ENCODE measurements around the gene GFOD1.
"Not testable (repeated sequence)": the region's sequence is repeated elsewhere in the genome, so short reads cannot be mapped to it uniquely, and the experiment has no call there.

The GFOD1 gene

GRCh38 chr6:13441778-13442177 lies 45.6 kb downstream of the GFOD1 start:
- no peak for DNase-seq (ENCODE audit: low read depth)

- DNase-seq (ENCODE audit: low read depth), result no peak
Observed at GRCh38 chr6:13439644-13440043, 47.8 kb downstream of the GFOD1 start.

DNA sequence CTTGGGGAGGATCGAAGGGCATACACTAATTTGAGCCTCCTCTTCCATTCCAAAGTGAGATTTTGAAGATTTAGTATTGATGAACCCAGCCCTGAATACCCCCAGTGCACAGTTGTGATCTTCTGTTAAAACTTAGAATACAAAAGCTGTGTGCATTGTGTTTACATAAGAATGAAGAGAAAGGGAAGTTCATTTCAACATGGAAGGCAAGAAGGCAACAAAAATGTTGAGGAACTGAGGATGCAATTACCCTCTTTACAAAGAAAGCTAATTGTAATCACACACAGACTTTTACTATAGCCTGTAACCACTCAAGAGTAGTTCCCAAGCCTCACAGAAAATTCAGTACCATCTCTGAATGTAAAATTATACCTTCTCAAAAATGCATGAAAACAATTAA lies 49.3 kb downstream of the GFOD1 start:
- no peak for DNase-seq (ENCODE audit: low read depth)

GRCh38 chr6:13437218-13437996 lies 50.0 kb downstream of the GFOD1 start:
- DNase-seq (ENCODE audit: low read depth), result no peak

- no peak for DNase-seq (ENCODE audit: low read depth)
Observed at GRCh38 chr6:13436399-13437217, 50.8 kb downstream of the GFOD1 start.

GRCh38 chr6:13435477-13436246 lies 51.7 kb downstream of the GFOD1 start:
- no peak for DNase-seq (ENCODE audit: low read depth)

GRCh38 chr6:13434777-13435176 lies 52.6 kb downstream of the GFOD1 start:
- no peak for DNase-seq (ENCODE audit: low read depth)

DNA sequence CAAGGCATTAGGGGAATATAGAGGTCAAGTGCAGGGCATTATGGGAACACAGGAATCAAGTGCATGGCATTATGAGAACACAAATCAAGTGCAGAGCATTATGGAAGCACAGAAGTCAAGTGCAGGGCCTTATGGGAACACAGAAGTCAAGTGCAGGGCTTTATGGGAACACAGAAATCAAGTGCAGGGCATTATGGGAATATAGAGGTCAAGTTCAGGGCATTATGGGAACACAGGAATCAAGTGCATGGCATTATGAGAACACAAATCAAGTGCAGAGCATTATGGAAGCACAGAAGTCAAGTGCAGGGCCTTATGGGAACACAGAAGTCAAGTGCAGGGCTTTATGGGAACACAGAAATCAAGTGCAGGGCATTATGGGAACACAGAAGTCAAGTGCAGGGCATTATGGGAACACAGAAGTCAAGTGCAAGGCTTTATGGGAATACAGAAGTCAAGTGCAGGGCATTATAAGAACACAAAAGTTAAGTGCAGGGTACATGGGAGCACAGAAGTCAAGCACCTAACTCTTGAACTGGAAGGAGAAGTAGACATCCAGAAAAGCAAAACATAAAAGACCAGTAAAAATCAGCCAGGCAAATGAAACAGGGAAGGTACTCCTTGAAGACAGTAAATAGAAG lies 53.1 kb downstream of the GFOD1 start:
- not testable (repeated sequence) for DNase-seq (ENCODE audit: low read depth)

GRCh38 chr6:13433709-13434121 lies 53.7 kb downstream of the GFOD1 start:
- no peak for DNase-seq (ENCODE audit: low read depth)

- no peak for DNase-seq (ENCODE audit: low read depth)
Observed at GRCh38 chr6:13432526-13433184, 54.7 kb downstream of the GFOD1 start.

DNA sequence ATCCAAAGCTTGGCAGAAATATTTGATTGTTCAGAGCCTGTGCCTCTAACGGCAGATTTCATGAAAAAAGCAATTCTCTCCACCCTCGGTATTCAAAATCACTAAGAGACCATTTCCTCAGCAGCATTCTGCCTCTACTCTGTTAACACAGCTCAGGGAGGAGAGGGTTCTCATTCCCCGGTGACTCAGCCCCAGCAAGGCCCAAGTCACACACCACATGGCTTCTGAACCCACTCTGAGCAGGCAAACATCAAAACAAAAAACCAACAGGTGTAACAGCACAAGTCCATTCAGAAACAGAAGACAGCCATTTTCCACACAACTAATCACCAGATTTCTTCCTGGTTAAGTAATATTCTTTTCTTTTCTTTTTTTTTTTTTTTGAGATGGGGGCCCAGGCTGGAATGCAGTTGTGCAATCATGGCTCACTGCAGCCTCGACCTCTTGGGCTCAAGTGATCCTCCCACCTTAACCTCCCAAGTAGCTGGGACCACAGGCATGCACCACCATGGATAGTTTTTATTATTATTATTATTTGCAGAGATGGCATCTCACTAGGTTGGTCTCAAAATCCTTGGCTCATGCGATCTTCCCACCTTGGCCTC lies 55.4 kb downstream of the GFOD1 start:
- no peak for DNase-seq (ENCODE audit: low read depth)

GRCh38 chr6:13431059-13431656 lies 56.2 kb downstream of the GFOD1 start:
- no peak for DNase-seq (ENCODE audit: low read depth)

GRCh38 chr6:13429406-13429753 lies 58.0 kb downstream of the GFOD1 start:
- DNase-seq (ENCODE audit: low read depth), result no peak

- DNase-seq (ENCODE audit: low read depth), result no peak
Observed at GRCh38 chr6:13428583-13429405, 58.6 kb downstream of the GFOD1 start.

DNA sequence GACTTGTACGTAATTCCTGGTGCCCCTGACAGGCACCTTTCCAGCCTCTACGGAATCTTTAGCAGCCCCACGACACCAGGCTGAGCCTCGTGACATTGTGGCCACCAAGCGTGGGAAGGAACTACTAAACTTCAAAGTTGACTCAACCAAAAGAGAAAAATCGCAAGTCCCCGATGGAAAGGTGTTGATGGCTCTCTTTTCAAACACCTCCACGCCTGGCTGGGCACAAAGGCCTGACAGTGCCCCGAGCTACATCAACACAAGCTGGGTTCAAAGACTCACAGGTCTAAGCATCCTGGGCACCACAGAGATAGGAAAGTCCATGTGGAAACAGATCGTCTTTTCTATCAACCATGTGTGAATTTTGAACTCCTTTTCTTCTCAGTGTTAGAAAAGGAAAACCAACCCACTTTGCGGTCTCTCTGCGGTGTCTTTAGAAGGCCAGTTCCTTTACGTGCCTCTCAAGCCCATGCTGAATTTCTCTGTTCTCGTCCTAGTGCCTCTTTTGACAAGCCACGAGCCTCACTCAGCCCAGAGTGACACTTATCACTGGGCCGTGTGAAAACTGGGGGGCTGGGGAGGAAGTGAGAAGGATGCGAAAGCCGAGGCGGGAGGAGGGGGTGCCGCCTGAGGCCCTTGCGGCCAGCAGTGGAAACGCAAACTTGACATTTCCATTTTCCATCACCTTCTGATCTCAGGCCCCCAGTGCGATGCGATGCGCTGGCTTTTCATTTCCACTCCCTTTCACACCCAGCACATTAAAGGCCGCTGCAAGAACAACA lies 59.4 kb downstream of the GFOD1 start:
- DNase-seq (ENCODE audit: low read depth), result peak; percentile 69

- no peak for DNase-seq (ENCODE audit: low read depth)
Observed at GRCh38 chr6:13427316-13427715, 60.1 kb downstream of the GFOD1 start.

- DNase-seq (ENCODE audit: low read depth), result no peak
Observed at GRCh38 chr6:13425943-13426931, 61.2 kb downstream of the GFOD1 start.

All from stimulated activated CD8-positive, alpha-beta memory T cell treated with anti-CD3 and anti-CD28 coated beads, Interleukin-12 subunit alpha, Interleukin-12 subunit beta, amount 100 ng/mL, for 4 hours (primary cell).